SK-MEL-5 (cell line): ENCODE measurements around the gene FAM53B. TPM values are rescaled to one million over a fixed set of nuclear protein-coding genes. Genes with fewer than 3 reads are reported as not detected.

Experiments
- DNase-seq: peaks from one replicate; pipeline ENCODE4 v3.0.0-alpha.2; 2016; ENCODE audit warnings: low read depth, low spot score
- in situ Hi-C: cut with HindIII; loops from 2 replicates; pipeline ENCODE4 v1.10.0; 2016; ENCODE audit warnings: low sequenced_read_pairs, high pct_unique_total_duplicates, low pct_unique_long_range_greater_than_20kb
- small RNA-seq, 2 experiments: library from RNA; depleted of rRNA; stranded (forward); fragments of <200 nt; gene quantifications; one replicate each; pipeline ENCODE3, GENCODE V24; 2014
- total RNA-seq: library from RNA; depleted of rRNA; stranded (reverse); fragments of >200 nt; shearing (Covaris generic); gene quantifications from 2 replicates; pipeline ENCODE4 v1.2.3, GENCODE V29; 2014; rRNA removed

FAM53B gene
- total RNA-seq, 1 experiment from 2014 or later, result 68.2 TPM

DNA sequence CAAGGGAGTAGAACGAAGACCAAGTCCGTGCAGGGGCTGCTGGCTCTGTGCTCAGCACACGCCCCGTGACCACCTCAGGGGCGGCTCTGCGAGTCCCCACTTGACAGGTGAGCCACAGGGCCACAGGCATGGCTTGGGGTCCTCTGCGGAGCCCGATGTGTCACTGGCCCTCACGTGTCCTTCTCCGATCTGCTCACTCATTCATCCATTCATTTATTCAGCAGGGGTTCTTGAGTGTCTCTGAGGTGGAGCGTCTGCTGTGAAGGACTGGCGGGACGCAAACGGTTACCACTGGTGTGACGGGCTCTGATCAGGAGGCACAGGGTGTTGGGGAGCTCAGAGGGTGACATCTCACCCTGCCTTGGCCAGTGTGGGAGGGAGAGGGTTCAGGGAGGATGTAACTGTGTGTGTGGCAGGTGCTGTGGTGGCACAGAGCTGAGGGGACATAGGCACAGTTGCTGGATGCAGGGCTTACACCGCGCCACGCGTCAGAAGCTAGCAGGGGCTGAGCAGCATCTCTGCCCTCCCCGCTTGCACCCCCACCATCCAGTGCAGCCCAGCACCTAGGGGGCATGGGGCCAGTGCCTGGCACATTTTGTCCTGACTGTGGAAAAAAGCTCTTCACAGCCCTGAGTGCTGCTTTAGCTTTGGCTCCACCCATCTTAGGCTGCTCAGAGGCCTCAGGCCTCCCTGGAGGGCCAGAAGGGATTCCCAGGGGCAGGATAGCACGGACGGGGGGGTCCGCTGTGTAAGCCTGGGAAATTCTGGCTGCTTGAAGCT lies 165.8 kb downstream of the FAM53B start:
- DNase-seq, result no peak
- in situ Hi-C loops, result no loop called here

- DNase-seq, result no peak
- in situ Hi-C loops, result no loop called here
Observed at GRCh38 chr10:124577651-124578050, 166.5 kb downstream of the FAM53B start.

- in situ Hi-C loops, result no loop called here
Observed at GRCh38 chr10:124576526-124577420, 167.4 kb downstream of the FAM53B start.

GRCh38 chr10:124575107-124576035 lies 168.8 kb downstream of the FAM53B start:
- in situ Hi-C loops, result no loop called here
- DNase-seq, result no peak

More at GRCh38 chr10:124576526-124577420, 167.4 kb downstream of the FAM53B start:
- no peak for DNase-seq

DNA sequence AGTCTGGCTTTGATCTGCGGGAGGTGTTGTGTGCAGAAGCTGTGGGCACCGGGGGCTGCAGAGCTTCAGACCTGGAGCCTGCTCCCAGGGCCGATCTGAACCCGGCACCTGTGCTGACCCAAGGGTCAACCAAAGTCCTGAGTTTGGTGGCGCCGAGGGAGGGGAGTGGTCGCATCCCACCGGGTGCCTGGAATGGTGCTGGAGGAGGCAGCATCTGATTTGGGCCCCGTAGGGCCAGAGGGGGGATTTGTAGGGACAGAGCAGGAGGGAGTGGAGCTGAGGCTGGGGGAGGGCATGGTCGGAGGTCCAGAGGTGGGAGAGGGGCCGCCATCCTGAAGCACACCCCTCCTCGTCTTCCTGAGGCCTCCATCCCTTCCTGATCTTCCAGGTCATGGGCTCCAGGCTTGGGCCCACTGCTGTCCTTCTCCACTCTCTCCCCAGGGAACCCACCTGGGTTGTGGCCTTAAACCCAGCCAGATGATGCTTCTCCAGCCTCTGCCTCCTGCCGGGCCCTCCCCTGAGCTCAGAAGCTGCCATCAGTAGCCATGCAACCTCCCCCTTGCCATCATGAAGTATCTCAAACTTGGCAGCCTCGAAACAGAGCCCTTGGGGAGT lies 169.6 kb downstream of the FAM53B start:
- DNase-seq, result no peak
- in situ Hi-C loops, result no loop called here

GRCh38 chr10:124573726-124574455 lies 170.3 kb downstream of the FAM53B start:
- in situ Hi-C loops, result no loop called here
- DNase-seq, result no peak

DNA sequence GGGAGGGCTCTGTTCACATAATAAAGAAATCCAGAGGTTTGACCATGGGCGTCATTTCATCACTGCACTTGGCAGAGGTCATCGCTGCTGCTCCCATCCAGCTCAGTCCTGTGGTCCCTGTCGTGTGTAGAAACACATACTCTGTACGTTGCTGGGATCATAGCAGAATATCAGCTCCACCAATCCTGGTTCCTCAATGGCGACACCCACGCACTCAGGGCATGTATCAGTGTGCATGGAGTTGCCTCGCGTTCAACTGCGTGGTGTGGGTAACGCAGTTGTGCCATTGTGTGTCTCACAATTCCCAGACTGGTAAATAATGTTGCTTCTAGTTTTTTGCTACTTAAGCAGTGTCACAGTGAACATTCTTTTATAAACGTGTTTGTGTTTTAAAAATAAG lies 171.4 kb downstream of the FAM53B start:
- no peak for DNase-seq
- in situ Hi-C loops, result no loop called here

GRCh38 chr10:124570646-124571045 lies 173.5 kb downstream of the FAM53B start:
- in situ Hi-C loops, result no loop called here

GRCh38 chr10:124569623-124570470 lies 174.3 kb downstream of the FAM53B start:
- no peak for DNase-seq
- in situ Hi-C loops, result no loop called here

More at GRCh38 chr10:124570646-124571045, 173.5 kb downstream of the FAM53B start:
- no peak for DNase-seq

Small RNA genes lying within 50 kb of the gene (small RNA-seq; reads per million reads assigned to genes)
- gene RF00019, result 0 reads per million in 2 experiments

Other genes starting within 250 kb of the FAM53B start
- gene EEF1AKMT2, start 47.5 kb upstream of the FAM53B start, total RNA-seq, result 15.5 and 20.0 TPM in 2 replicates
- gene ABRAXAS2, start 57.4 kb upstream of the FAM53B start, total RNA-seq, result 10.5 and 13.2 TPM in 2 replicates
- 12.0 and 13.2 TPM in 2 replicates for gene ZRANB1, start 197.7 kb upstream of the FAM53B start, total RNA-seq